NT2/D1 (cell line): Measurements from ENCODE around the gene NEK1.
"Not testable (repeated sequence)": the region's sequence is repeated elsewhere in the genome, so short reads cannot be mapped to it uniquely, and the experiment has no call there.

Experiments used
- DNase-seq: peaks from one replicate; pipeline ENCODE4 v3.0.0-alpha.2; 2011; ENCODE audit warnings: low read depth, low spot score
- H3K27me3 ChIP-seq: 2 replicates; pipeline ENCODE4 v1.6.0; 2011; ENCODE audit warnings: mild to moderate bottlenecking; ENCODE audit not compliant: insufficient read length, insufficient read depth
- H3K36me3 ChIP-seq: 2 replicates; pipeline ENCODE4 v1.6.1; 2011; ENCODE audit warnings: mild to moderate bottlenecking, low read length, mixed read lengths; ENCODE audit not compliant: insufficient read depth, insufficient read length
- H3K4me1 ChIP-seq: 2 replicates; pipeline ENCODE4 v1.5.1; 2011; ENCODE audit not compliant: insufficient read depth, insufficient read length
- H3K4me3 ChIP-seq: 2 replicates; pipeline ENCODE4 v1.5.1; 2011; ENCODE audit warnings: low read depth; ENCODE audit not compliant: insufficient read length
- H3K9ac ChIP-seq: 2 replicates; pipeline ENCODE4 v1.6.0; 2011; ENCODE audit warnings: low read depth; ENCODE audit not compliant: insufficient read length
- H3K9me3 ChIP-seq: 2 replicates; pipeline ENCODE4 v1.5.1; 2011; ENCODE audit warnings: mild to moderate bottlenecking, low read length; ENCODE audit not compliant: insufficient read depth
- SUZ12 ChIP-seq: IDR thresholded peaks from 2 replicates; pipeline ENCODE4 v1.6.1; 2011; ENCODE audit not compliant: insufficient read length, insufficient read depth; ENCODE audit errors: extremely low read depth
- YY1 ChIP-seq: IDR thresholded peaks from 2 replicates; pipeline ENCODE4 v1.6.1; 2011; ENCODE audit not compliant: insufficient read length, insufficient read depth
- ZNF274 ChIP-seq: IDR thresholded peaks from 2 replicates; pipeline ENCODE4 v1.6.1; 2011; ENCODE audit warnings: mild to moderate bottlenecking, low read depth, low read length

Gene NEK1

DNA sequence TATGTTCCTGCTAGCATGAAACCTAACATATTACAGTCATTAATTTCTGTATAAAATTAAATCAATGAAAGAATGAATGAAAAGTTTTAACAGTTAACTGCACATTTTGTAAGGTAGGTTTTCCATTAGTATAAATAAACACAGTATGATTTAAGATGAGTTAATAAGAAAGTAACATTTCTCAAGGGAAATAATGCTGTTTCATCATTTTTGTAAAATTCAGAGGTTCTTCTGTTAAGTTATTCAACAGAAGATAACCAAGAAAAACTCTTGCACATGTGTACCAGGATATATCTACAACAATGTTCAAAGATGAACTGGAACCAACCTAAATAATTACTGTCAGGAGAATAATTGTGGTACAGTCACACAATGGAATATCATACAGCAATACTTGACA lies 88.6 kb downstream of the NEK1 start:
- H3K9me3 ChIP-seq, result peaks cover 9% of the 10 kb centered on the region; the same call in 1 of the 2 replicates
- H3K4me3 ChIP-seq, result no peak overlapping the region
- TF ChIP-seq ZNF274 (no peak), YY1 (no peak), SUZ12 (no peak)
- peaks cover 3% of the 10 kb centered on the region for H3K36me3 ChIP-seq
- H3K27me3 ChIP-seq, result no peaks in the 10 kb centered on the region
- no peaks in the 10 kb centered on the region for H3K4me1 ChIP-seq
- H3K9ac ChIP-seq, result no peak overlapping the region
- no peak for DNase-seq

GRCh38 chr4:169510617-169511016 lies 101.8 kb downstream of the NEK1 start:
- H3K4me1 ChIP-seq, result no peaks in the 10 kb centered on the region
- DNase-seq, result no peak
- no peak overlapping the region for H3K4me3 ChIP-seq
- no peak overlapping the region for H3K9ac ChIP-seq
- no peak for TF ChIP-seq SUZ12
- no peak for TF ChIP-seq ZNF274
- TF ChIP-seq YY1, result no peak
- no peaks in the 10 kb centered on the region for H3K27me3 ChIP-seq
- H3K9me3 ChIP-seq, result no peaks in the 10 kb centered on the region
- H3K36me3 ChIP-seq, result no peaks in the 10 kb centered on the region

DNA sequence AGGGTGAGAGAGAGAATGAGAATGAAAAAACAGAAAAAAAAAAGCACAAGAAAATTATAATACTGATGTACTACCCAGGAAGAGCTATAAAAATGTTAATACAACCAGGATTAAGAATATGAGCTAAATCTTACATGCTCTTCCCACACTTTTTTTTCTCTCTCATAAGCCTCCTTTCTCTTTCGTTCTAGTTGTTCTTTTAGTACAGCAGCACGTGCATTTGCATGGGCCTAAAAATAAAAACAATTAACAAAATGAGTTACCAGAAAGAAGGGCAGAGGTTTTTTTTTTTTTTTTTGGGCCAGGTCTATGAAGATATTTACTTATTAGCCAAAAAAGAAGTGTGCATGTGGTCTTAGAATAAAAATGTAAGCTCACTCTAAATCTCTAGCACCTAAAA lies 105.5 kb downstream of the NEK1 start:
- H3K9ac ChIP-seq, result no peak overlapping the region
- H3K4me3 ChIP-seq, result no peak overlapping the region
- no peaks in the 10 kb centered on the region for H3K4me1 ChIP-seq
- DNase-seq, result no peak
- TF ChIP-seq ZNF274, result no peak
- no peak for TF ChIP-seq YY1
- TF ChIP-seq SUZ12, result no peak
- peaks cover 8% of the 10 kb centered on the region for H3K9me3 ChIP-seq
- no peaks in the 10 kb centered on the region for H3K36me3 ChIP-seq
- no peaks in the 10 kb centered on the region for H3K27me3 ChIP-seq

DNA sequence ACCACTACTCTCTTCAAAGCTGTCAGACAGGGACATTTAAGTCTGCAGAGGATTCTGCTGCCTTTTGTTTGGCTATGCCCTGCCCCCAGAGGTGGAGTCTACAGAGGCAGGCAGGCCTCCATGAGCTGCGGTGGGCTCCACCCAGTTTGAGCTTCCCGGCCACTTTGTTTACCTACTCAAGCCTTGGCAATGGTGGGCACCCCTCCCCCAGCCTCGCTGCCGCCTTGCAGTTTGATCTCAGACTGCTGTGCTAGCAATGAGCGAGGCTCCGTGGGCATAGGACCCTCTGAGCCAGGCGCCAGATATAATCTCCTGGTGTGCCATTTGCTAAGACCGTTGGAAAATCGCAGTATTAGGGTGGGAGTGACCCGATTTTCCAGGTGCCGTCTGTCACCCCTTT lies 112.5 kb downstream of the NEK1 start:
- not testable (repeated sequence) for H3K36me3 ChIP-seq, H3K9ac ChIP-seq, H3K27me3 ChIP-seq, H3K4me3 ChIP-seq, H3K4me1 ChIP-seq, DNase-seq
- peaks cover 12% of the 10 kb centered on the region for H3K9me3 ChIP-seq

- not testable (repeated sequence) for H3K36me3 ChIP-seq, H3K4me3 ChIP-seq, H3K4me1 ChIP-seq, DNase-seq, H3K9ac ChIP-seq, H3K9me3 ChIP-seq, H3K27me3 ChIP-seq
Observed at GRCh38 chr4:169494234-169494633, 118.1 kb downstream of the NEK1 start.

- peaks cover 3% of the 10 kb centered on the region for H3K36me3 ChIP-seq
- TF ChIP-seq SUZ12 (no peak), YY1 (no peak), ZNF274 (no peak)
- H3K27me3 ChIP-seq, result no peaks in the 10 kb centered on the region
- no peak overlapping the region for H3K4me3 ChIP-seq
- no peaks in the 10 kb centered on the region; the same call in 1 of the 2 replicates for H3K9me3 ChIP-seq
- H3K4me1 ChIP-seq, result no peaks in the 10 kb centered on the region
- no peak overlapping the region for H3K9ac ChIP-seq
- DNase-seq, result no peak
Observed at GRCh38 chr4:169493164-169493524, 119.2 kb downstream of the NEK1 start.

DNA sequence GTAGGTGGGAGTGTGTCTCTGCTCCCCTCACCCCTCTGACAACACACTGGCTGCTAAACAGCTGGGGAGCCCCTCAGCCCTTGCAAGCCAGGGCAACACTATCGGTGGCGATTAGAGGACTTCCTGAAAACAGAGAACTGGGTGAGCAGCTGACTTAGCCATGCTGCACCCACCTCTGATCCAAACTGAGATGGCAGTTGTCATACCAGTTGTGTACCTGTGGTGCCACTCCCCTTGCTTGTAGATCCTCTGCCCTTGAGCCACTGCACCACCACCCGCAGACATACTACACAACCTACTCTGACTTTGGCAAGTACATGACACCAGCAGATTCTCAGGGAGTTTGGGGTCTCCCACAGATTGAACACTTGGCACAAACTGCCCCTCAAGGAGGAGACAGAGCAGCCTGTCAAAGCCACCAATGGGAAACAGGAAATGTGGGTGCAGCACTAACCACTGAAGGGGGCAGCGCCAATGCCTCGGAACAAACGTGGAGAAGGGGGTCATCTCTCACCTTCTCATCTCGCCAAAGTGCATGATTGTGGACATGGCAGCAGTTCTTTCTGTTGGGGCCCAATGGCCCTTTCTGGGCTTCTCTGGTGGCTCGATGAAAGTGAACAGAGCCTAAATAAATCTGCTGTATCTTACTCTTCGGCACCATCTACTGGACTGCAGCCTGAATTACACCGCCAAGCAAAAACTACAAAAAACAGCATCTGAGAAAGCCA lies 119.8 kb downstream of the NEK1 start:
- DNase-seq, result peak; percentile 9
- no peak overlapping the region for H3K9ac ChIP-seq
- peaks cover 3% of the 10 kb centered on the region for H3K36me3 ChIP-seq

DNA sequence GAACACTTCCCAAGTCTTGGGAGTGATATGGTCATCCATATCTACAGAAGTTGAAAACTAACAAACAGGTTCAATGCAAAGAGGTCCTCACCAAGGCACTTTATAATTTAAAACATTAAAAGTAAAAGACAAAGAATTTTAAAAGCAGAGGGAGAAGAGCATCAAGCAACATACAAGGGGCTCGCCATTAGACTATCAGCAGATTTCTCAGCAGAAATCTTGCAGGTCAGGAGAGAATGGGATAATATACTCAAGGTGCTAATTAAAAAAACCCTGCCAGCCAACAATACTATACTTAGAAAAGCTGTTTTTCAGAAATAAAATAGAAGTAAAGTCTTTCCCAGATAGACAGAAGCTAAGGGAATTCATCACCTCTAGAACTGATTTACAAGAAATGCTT lies 121.2 kb downstream of the NEK1 start:
- Histone ChIP-seq H3K9ac (no peak overlapping the region), H3K9me3 (no peaks in the 10 kb centered on the region; the same call in 1 of the 2 replicates), H3K4me3 (no peak overlapping the region), H3K27me3 (no peaks in the 10 kb centered on the region), H3K36me3 (peaks cover 3% of the 10 kb centered on the region), H3K4me1 (no peaks in the 10 kb centered on the region)
- TF ChIP-seq YY1, result no peak
- TF ChIP-seq SUZ12, result no peak
- TF ChIP-seq ZNF274, result no peak
- no peak for DNase-seq

More for the DNA sequence above, 119.8 kb downstream of the NEK1 start:
- Histone ChIP-seq H3K27me3 (no peaks in the 10 kb centered on the region), H3K4me1 (no peaks in the 10 kb centered on the region), H3K4me3 (no peak overlapping the region), H3K9me3 (no peaks in the 10 kb centered on the region; the same call in 1 of the 2 replicates)
- no peak for TF ChIP-seq SUZ12
- no peak for TF ChIP-seq ZNF274
- TF ChIP-seq YY1, result no peak
